ENCODE results near the gene AKAP6. TPM values are rescaled to one million over a fixed set of nuclear protein-coding genes. Genes with fewer than 3 reads are reported as not detected.
A peak's percentile ranks its signal among the peaks of the same experiment; 100 is the strongest.

AKAP6 gene
- total RNA-seq, 1 donor from 2014 or later = 3.4 TPM

GRCh38 chr14:32564596-32564995, 235.5 kb downstream of the AKAP6 start:
- Mint-ChIP-seq H3K27ac (peak overlapping the region; percentile 21), H3K4me3 (ENCODE audit: low read depth) (no peak overlapping the region), H3K9me3 (ENCODE audit: low read depth) (no peaks in the 10 kb centered on the region), H3K4me1 (ENCODE audit: low read depth) (peaks cover 9% of the 10 kb centered on the region), H3K36me3 (ENCODE audit: insufficient read depth) (no peaks in the 10 kb centered on the region), H3K27me3 (no peaks in the 10 kb centered on the region)
- no peak for DNase-seq (ENCODE audit: low spot score, unreplicated experiment)
- TF ChIP-seq, protein P1, sequence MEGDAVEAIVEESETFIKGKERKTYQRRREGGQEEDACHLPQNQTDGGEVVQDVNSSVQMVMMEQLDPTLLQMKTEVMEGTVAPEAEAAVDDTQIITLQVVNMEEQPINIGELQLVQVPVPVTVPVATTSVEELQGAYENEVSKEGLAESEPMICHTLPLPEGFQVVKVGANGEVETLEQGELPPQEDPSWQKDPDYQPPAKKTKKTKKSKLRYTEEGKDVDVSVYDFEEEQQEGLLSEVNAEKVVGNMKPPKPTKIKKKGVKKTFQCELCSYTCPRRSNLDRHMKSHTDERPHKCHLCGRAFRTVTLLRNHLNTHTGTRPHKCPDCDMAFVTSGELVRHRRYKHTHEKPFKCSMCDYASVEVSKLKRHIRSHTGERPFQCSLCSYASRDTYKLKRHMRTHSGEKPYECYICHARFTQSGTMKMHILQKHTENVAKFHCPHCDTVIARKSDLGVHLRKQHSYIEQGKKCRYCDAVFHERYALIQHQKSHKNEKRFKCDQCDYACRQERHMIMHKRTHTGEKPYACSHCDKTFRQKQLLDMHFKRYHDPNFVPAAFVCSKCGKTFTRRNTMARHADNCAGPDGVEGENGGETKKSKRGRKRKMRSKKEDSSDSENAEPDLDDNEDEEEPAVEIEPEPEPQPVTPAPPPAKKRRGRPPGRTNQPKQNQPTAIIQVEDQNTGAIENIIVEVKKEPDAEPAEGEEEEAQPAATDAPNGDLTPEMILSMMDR (IDR thresholded peaks at IDR 0.05; ENCODE audit: unreplicated experiment) = no peak

GRCh38 chr14:32565256-32565655, 236.2 kb downstream of the AKAP6 start:
- Mint-ChIP-seq H3K27ac (no peak overlapping the region), H3K9me3 (ENCODE audit: low read depth) (no peaks in the 10 kb centered on the region), H3K4me1 (ENCODE audit: low read depth) (peaks cover 9% of the 10 kb centered on the region), H3K36me3 (ENCODE audit: insufficient read depth) (no peaks in the 10 kb centered on the region), H3K27me3 (no peaks in the 10 kb centered on the region), H3K4me3 (ENCODE audit: low read depth) (no peak overlapping the region)
- DNase-seq (ENCODE audit: low spot score, unreplicated experiment) = no peak
- TF ChIP-seq, protein P1 (IDR thresholded peaks at IDR 0.05; ENCODE audit: unreplicated experiment) = no peak

- H3K36me3 Mint-ChIP-seq (ENCODE audit: insufficient read depth) = no peaks in the 10 kb centered on the region
- TF ChIP-seq, protein P1 (IDR thresholded peaks at IDR 0.05; ENCODE audit: unreplicated experiment) = no peak
- H3K9me3 Mint-ChIP-seq (ENCODE audit: low read depth) = no peaks in the 10 kb centered on the region
- H3K4me3 Mint-ChIP-seq (ENCODE audit: low read depth) = no peak overlapping the region
- H3K27ac Mint-ChIP-seq = peak overlapping the region; percentile 82
- H3K27me3 Mint-ChIP-seq = peaks cover under 1% of the 10 kb centered on the region
- no peak for DNase-seq (ENCODE audit: low spot score, unreplicated experiment)
- peaks cover 12% of the 10 kb centered on the region for H3K4me1 Mint-ChIP-seq (ENCODE audit: low read depth)
Observed at GRCh38 chr14:32567543-32568384, 238.7 kb downstream of the AKAP6 start.

- no peak overlapping the region for H3K4me3 Mint-ChIP-seq (ENCODE audit: low read depth)
- H3K27ac Mint-ChIP-seq = no peak overlapping the region
- no peaks in the 10 kb centered on the region for H3K9me3 Mint-ChIP-seq (ENCODE audit: low read depth)
- H3K4me1 Mint-ChIP-seq (ENCODE audit: low read depth) = peaks cover 13% of the 10 kb centered on the region
- H3K36me3 Mint-ChIP-seq (ENCODE audit: insufficient read depth) = no peaks in the 10 kb centered on the region
- no peak for DNase-seq (ENCODE audit: low spot score, unreplicated experiment)
- peaks cover 12% of the 10 kb centered on the region for H3K27me3 Mint-ChIP-seq
- TF ChIP-seq, protein P1 (IDR thresholded peaks at IDR 0.05; ENCODE audit: unreplicated experiment) = no peak
Observed at GRCh38 chr14:32571551-32571950, 242.5 kb downstream of the AKAP6 start.

DNA sequence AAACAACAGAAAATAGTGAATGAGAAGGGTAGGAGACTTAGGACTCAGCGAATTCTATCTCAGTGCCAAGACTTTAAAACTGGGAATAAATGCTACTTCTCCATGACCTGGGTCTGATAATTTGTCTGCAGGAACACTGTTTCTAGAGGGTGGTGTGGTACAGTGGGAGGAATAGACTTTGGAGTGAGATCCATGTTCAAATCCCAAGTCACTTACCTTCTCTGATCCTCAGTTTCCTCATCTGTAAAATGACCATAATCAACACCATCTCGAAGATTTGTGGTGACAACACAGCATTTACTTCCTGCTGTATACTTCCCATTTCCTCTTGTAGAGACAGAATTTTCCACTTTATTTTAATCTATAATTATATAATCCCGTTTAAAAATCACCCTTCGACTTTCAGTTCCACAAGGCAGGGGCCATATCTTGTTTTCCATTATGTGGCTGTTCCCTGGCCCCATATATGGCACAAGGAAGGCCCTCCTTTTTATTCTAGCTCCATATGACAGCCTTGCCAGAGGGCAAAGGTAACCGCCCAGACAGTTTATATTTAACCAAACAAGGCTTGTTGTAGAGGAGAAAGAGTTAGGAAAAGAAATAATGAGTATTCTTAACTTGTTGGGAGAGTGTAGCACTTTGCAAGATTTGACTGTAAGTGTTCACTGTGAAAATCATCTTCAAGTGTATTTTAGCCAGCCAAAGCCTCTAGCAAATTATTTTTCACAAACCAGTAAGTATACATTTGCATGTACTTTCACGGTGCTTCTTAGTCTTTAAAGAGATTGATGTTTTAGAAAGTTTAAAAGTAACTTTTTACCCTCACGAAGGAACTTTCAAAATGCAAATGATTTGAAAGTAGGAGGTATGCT, 243.1 kb downstream of the AKAP6 start:
- Mint-ChIP-seq H3K36me3 (ENCODE audit: insufficient read depth) (no peaks in the 10 kb centered on the region), H3K27me3 (peaks cover 12% of the 10 kb centered on the region), H3K4me1 (ENCODE audit: low read depth) (peaks cover 12% of the 10 kb centered on the region), H3K27ac (no peak overlapping the region), H3K4me3 (ENCODE audit: low read depth) (no peak overlapping the region), H3K9me3 (ENCODE audit: low read depth) (no peaks in the 10 kb centered on the region)
- DNase-seq (ENCODE audit: low spot score, unreplicated experiment) = no peak
- TF ChIP-seq, protein P1 (IDR thresholded peaks at IDR 0.05; ENCODE audit: unreplicated experiment) = no peak
